ENCODE results near the gene AGO1.
A peak's percentile ranks its signal among the peaks of the same experiment; 100 is the strongest.
"Not testable (repeated sequence)": the region's sequence is repeated elsewhere in the genome, so short reads cannot be mapped to it uniquely, and the experiment has no call there.

The AGO1 gene

GRCh38 chr1:35915693-35916092 lies 32.7 kb downstream of the AGO1 start:
- DNase-seq (ENCODE audit: low spot score): no peak

- DNase-seq (ENCODE audit: low spot score): no peak
These were observed 40.8 kb downstream of the AGO1 start for GRCh38 chr1:35923791-35924221.

- DNase-seq (ENCODE audit: low spot score): no peak
These were observed 41.8 kb downstream of the AGO1 start for GRCh38 chr1:35924838-35925237.

- peak; percentile 70 for DNase-seq (ENCODE audit: low spot score)
These were observed 42.7 kb downstream of the AGO1 start for GRCh38 chr1:35925741-35926140.

GRCh38 chr1:35927472-35927871 lies 44.5 kb downstream of the AGO1 start:
- no peak for DNase-seq (ENCODE audit: low spot score)

- peak; percentile 60 for DNase-seq (ENCODE audit: low spot score)
These were observed 47.0 kb downstream of the AGO1 start for GRCh38 chr1:35929730-35930592.

GRCh38 chr1:35930593-35931445 lies 47.8 kb downstream of the AGO1 start, which contains the start of gene AGO3:
Gene AGO3 (plus strand): TSS chr1:35931105. CDS start chr1:35931427, 322 bp downstream.
- DNase-seq (ENCODE audit: low spot score): peak; percentile 93

GRCh38 chr1:35931446-35932157 lies 48.6 kb downstream of the AGO1 start:
- peak; percentile 21 for DNase-seq (ENCODE audit: low spot score)

- DNase-seq (ENCODE audit: low spot score): no peak
These were observed 49.2 kb downstream of the AGO1 start for GRCh38 chr1:35932158-35932636.

GRCh38 chr1:35932941-35933340 lies 49.9 kb downstream of the AGO1 start:
- DNase-seq (ENCODE audit: low spot score): no peak

GRCh38 chr1:35935442-35936388 lies 52.7 kb downstream of the AGO1 start:
- DNase-seq (ENCODE audit: low spot score): no peak

- DNase-seq (ENCODE audit: low spot score): no peak
These were observed 53.8 kb downstream of the AGO1 start for GRCh38 chr1:35936838-35937237.

GRCh38 chr1:35939484-35939883 lies 56.5 kb downstream of the AGO1 start:
- no peak for DNase-seq (ENCODE audit: low spot score)

GRCh38 chr1:35945327-35945726 lies 62.3 kb downstream of the AGO1 start:
- DNase-seq (ENCODE audit: low spot score): no peak

GRCh38 chr1:35947547-35947946 lies 64.5 kb downstream of the AGO1 start:
- DNase-seq (ENCODE audit: low spot score): no peak

GRCh38 chr1:35958558-35958957 lies 75.5 kb downstream of the AGO1 start:
- no peak for DNase-seq (ENCODE audit: low spot score)

- DNase-seq (ENCODE audit: low spot score): no peak
These were observed 76.3 kb downstream of the AGO1 start for GRCh38 chr1:35959304-35959703.

GRCh38 chr1:35962952-35963351 lies 79.9 kb downstream of the AGO1 start:
- DNase-seq (ENCODE audit: low spot score): no peak

GRCh38 chr1:35964277-35964676 lies 81.3 kb downstream of the AGO1 start:
- not testable (repeated sequence) for DNase-seq (ENCODE audit: low spot score)

GRCh38 chr1:35968396-35968795 lies 85.4 kb downstream of the AGO1 start:
- no peak for DNase-seq (ENCODE audit: low spot score)

- no peak for DNase-seq (ENCODE audit: low spot score)
These were observed 88.6 kb downstream of the AGO1 start for GRCh38 chr1:35971601-35972000.

Data from AG08396 (cell line).